Fibroblast of villous mesenchyme (primary cell): ENCODE results near the gene IL15. TPM values are rescaled to one million over a fixed set of nuclear protein-coding genes. Genes with fewer than 3 reads are reported as not detected.
"Not testable (repeated sequence)": the region's sequence is repeated elsewhere in the genome, so short reads cannot be mapped to it uniquely, and the experiment has no call there.

ENCODE experiments used
- DNase-seq: peaks from one replicate; pipeline ENCODE4 v3.0.0-alpha.2; 2010; ENCODE audit warnings: low read depth
- H3K4me3 ChIP-seq: 2 replicates; pipeline ENCODE4 v1.5.1; 2011; ENCODE audit warnings: low read depth, mild to moderate bottlenecking, low read length
- CTCF ChIP-seq: IDR thresholded peaks from 2 replicates; pipeline ENCODE4 v1.5.1; 2012; ENCODE audit warnings: low read depth, mild to moderate bottlenecking, low read length; ENCODE audit not compliant: insufficient read depth
- total RNA-seq: library from RNA; depleted of rRNA; stranded (reverse); fragments of >200 nt; gene quantifications from 2 replicates; pipeline ENCODE4 v1.2.3, GENCODE V29; 2012

IL15 gene
- total RNA-seq, result 9.5 and 11.6 TPM in 2 replicates

- peak within 1 kb of the TSS; percentile 83 for H3K4me3 ChIP-seq
- peak; percentile 81 for DNase-seq
- no peak for TF ChIP-seq CTCF
These were observed at the start of gene IL15 for GRCh38 chr4:141636082-141636770. Gene IL15, plus strand, starts transcription at chr4:141636583. Its CDS starts 82,882 bp downstream, at chr4:141719465.

GRCh38 chr4:141587897-141588296 lies 48.5 kb upstream of the IL15 start:
- DNase-seq, result no peak
- TF ChIP-seq CTCF, result no peak
- H3K4me3 ChIP-seq, result no peak overlapping the region

GRCh38 chr4:141595531-141595930 lies 40.9 kb upstream of the IL15 start:
- no peak for DNase-seq
- TF ChIP-seq CTCF, result no peak
- no peak overlapping the region for H3K4me3 ChIP-seq

GRCh38 chr4:141599853-141600252 lies 36.5 kb upstream of the IL15 start:
- no peak for DNase-seq
- no peak for TF ChIP-seq CTCF
- H3K4me3 ChIP-seq, result no peak overlapping the region

GRCh38 chr4:141604683-141605082 lies 31.7 kb upstream of the IL15 start:
- not testable (repeated sequence) for H3K4me3 ChIP-seq, DNase-seq

- DNase-seq, result no peak
- TF ChIP-seq CTCF, result no peak
- no peak overlapping the region for H3K4me3 ChIP-seq
These were observed 30.9 kb upstream of the IL15 start for GRCh38 chr4:141605425-141605856.

GRCh38 chr4:141609243-141609642 lies 27.1 kb upstream of the IL15 start:
- no peak for DNase-seq
- H3K4me3 ChIP-seq, result no peak overlapping the region
- no peak for TF ChIP-seq CTCF
